T-helper 22 cell (primary cell): Measurements from ENCODE around the gene CYP4A11.
"Not testable (repeated sequence)": the region's sequence is repeated elsewhere in the genome, so short reads cannot be mapped to it uniquely, and the experiment has no call there.

Experiments
- DNase-seq: peaks from one replicate; pipeline ENCODE4 v3.0.0-alpha.2; 2020; ENCODE audit warnings: low read depth

Gene CYP4A11

DNA sequence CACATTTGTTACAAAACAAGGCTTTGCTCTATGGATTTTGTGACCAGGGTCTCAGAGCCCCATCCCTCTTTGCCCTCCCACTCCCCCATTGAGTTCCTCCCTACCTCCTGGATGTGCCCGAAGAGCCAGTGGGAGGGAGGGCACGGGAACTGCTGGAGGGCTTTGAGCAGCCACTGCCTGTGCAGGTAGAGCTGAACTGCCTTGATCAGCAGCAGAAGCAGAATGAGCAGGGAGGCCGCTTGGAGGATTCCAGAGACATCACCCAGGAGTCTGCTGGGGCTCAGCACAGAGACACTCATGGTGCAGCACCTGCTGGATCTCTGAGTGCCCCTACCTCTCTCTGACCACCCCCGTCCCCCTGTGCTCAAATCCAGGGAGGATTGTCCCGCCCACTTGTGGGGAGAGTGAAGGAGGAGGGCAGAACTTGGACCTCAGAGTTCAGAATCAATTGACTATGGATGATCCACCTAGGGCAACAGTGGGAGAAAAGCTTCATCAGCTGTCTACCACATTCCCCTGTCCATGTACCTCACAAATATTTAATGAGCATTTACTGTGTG is at the start of gene CYP4A11:
CYP4A11 (minus strand) TSS at position 342 of the 560 bp plus-strand sequence; CDS start at position 299, 43 bp downstream.
- DNase-seq, result no peak

DNA sequence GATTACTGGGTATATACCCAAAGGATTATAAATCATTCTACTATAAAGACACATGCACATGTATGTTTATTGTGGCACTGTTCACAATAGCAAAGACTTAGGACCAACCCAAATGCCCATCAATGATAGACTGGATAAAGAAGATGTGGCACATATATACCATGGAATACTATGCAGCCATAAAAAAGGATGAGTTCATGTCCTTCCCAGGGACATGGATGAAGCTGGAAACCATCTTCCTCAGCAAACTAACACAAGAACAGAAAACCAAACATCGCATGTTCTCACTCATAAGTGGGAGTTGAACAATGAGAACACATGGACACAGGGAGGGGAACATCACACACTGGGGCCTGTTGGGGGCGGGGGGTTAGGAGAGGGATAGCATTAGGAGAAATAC is 49.3 kb upstream of the CYP4A11 start:
- not testable (repeated sequence) for DNase-seq

DNA sequence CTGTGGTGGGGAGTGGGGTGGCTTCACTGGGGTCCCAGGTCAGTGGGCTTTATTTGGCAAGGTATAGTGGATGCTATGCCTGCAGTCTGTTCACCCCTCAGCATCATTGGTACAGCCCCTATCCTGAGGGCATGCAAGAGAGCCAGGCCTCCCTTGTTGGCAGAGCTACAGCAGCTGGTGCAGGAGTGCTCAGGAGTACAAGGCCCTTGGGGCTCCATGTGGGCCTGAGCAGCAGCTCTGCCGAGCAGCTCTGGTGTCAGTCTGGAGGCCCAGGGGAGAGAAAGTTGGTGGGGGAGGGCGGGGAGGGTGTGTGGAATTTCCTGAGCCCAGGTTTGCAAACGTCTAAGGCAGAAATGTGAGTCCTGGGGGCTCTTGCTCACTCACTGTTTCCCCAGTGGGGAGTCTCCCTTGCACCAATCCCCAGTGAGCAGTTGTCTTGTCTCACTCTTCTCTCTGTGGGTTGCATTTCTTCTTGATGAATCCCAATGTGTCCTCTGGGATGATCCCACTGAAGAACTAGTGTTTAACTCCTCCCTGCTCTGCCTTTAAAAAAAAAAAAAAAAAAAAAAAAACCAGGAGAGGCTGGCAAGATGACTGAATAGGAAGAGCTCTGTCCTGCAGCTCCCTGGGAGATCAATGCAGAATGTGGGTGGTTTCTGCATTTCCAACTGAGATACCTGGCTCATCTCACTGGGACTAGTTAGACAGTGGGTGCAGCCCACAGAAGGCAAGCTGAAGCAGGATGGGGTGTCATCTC is 42.7 kb upstream of the CYP4A11 start:
- no peak for DNase-seq

GRCh38 chr1:46983166-46983829 is 42.0 kb upstream of the CYP4A11 start:
- DNase-seq, result no peak

DNA sequence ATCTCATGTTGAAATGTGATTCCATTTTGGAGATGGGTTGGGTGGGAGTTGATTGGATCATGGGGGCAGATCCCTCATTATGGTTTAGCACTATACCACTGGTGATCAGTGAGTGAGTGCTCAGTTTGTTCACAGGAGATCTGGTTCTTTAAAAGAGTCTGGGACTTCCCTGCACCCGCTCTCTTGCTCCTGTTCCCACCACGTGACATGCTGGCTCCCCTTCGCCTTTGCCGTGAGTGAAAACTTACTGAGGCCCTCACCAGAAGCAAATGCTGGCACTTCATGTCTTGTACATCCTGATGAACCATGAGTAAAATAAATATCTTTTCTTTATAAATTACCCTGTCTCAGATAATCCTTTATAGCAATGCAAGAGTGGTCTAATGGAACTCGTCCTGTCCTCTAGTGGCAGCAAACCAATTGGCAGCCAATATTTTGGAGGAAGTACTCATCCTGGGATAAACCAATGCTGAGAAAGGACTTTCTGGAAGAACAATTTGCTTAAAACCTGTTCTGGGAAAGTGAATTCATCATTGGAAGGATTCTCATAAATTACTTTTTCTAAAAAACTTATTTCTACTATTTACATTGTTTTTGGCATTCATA is 27.8 kb upstream of the CYP4A11 start:
- DNase-seq, result no peak

GRCh38 chr1:46962272-46962671 is 21.0 kb upstream of the CYP4A11 start:
- DNase-seq, result not testable (repeated sequence)

DNA sequence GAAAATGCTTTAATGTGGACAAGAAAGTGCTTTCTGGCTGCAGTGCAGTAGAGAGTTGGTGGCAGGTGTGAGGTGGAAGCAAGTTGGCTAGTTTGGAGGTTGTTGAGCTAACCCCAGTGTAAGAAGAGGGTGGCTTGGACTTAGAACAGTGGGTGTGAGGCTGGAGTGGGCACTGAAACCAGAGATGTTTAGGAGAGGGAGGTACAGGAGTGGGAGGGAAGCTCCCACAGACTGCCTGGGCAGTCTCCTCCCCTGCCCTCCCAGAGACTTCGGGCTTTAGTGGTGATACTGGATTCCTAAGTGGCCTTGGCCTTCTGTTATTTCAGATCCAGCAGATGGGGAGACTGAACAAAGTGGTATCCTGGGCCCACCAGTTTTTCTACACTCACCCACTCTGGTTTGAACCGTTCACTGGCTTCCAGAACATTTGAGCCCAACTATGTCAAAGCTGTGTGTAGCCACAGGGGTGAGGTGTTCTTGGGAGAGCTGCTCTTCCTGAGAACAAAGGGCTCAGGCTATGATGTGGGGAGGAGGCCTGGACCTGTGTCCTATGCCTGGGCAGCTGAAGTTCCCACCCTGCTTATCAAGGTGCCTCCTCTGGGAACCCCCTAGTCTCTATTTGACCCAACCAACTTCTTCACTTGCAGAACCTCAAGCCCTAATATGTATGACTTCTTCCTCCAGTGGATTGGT is 19.9 kb upstream of the CYP4A11 start:
- DNase-seq, result no peak

DNA sequence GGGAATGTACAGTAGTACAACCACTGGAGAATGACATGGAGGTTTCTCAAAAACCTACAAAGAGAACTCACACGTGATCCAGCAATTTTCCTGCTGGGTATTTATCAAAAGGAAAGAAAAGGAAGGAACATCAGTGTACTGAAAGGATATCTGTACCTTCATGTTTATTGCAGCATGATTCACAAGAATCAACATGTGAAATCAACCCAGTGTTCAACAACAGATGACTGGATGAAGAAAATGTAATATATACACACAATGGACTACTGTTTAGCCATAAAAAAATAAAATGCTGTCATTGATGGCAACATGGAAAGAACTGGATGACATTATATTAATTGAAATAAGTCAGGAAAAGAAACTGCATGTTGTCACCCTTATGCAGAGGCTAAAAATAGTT is 19.0 kb upstream of the CYP4A11 start:
- no peak for DNase-seq

GRCh38 chr1:46955116-46955515 is 13.8 kb upstream of the CYP4A11 start:
- not testable (repeated sequence) for DNase-seq

- not testable (repeated sequence) for DNase-seq
Observed at GRCh38 chr1:46953847-46954246, 12.6 kb upstream of the CYP4A11 start.

- DNase-seq, result not testable (repeated sequence)
Observed at GRCh38 chr1:46949417-46949666, 8.1 kb upstream of the CYP4A11 start.

DNA sequence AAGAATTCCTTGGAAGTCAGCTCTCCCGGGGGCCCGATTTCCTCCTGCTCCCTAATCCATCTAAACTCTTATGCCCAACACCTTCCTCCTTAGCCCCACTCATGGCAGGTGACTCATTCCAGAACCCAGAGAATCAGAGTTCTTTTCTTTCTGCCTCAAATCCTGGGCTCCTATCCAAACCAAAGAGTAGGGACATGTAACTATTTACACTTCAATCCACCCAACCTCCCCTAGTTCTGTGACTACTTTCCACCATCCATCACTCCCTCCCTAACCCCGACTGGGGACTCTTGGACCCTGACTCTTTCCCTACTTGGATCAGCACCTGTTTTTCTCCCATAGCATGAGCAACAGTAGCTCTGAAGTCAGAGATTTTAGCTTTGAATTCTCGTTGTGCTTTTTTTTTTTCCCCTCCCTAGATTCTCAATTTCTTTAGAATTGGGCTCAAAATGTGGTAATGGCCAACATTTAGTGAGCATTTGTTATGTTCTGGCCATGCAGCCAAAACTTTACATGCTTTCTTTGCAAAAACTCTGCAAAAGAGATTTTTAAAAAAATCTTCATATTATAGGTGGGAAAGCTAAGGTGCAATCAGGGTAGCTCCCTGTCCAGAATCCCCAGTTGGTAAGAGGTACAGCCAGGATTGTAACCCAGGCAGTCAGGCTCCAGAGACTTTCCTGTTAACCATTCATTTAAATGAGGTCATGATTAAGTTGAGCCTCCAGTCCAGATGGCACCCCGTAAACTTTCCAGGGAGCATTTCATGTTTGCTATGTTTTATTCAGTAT is 7.5 kb upstream of the CYP4A11 start:
- DNase-seq, result no peak

- not testable (repeated sequence) for DNase-seq
Observed at GRCh38 chr1:46947706-46948105, 6.4 kb upstream of the CYP4A11 start.

GRCh38 chr1:46942086-46942485 is 810 bp upstream of the CYP4A11 start:
- no peak for DNase-seq

GRCh38 chr1:46940307-46940706 is 969 bp downstream of the CYP4A11 start:
- no peak for DNase-seq

DNA sequence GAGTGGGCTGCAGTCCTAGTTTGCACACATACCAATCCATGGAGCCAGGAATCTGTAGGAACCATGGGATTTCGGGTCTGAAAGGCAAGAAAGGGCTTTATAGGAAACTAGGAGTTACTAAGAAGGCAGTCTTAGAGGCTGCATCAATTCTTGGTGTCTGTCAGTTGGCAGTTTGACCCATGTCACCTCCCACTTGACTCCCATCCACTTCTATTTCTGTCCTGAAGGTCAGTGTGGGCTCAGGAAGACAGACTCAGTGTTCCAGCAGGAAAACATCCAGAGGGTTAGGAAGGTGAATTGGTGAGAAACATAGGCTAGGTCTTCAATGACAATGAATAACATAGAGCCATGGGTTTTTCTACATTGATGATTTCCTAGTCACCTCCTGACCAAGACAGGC is 4.0 kb downstream of the CYP4A11 start:
- no peak for DNase-seq

DNA sequence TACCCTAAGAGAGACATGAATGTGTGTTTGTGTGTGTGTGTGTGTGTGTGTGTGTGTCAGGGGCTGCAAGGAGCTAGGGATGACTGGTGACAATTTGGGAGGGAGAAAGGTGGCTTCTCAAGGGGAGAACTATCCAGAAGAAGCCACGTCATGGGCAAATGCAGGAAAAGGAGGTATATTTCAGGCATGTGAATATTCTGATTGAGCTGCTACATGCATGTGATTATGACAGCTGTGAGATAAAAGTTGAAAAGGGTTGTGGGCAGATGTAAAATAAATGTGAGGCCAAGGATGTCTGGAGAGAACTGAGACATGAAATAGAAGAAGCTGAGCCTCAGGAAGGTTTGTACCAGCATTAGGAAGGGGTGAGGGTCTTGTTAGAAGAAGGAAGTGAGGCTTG is 4.5 kb downstream of the CYP4A11 start:
- DNase-seq, result no peak

DNA sequence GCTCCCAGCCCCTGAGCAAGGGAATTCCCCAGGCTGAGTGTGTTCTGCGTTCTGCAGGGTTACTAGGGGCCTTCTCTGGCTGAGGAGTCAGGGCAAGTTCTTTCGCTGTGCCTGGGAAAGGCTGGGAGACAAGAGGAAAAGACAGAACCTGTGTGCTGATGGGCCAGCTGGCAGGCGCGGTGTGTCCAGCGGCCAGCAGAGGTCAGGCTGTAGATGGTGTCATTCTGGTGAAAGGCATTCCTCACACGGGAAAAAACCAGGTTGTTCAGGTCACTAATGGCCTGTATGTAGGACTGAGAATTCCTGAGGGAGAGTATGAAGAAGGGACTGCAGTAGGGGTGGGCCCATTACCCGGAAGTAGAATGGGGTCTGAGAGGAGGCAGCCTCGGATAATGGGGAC is 6.4 kb downstream of the CYP4A11 start:
- DNase-seq, result not testable (repeated sequence)

DNA sequence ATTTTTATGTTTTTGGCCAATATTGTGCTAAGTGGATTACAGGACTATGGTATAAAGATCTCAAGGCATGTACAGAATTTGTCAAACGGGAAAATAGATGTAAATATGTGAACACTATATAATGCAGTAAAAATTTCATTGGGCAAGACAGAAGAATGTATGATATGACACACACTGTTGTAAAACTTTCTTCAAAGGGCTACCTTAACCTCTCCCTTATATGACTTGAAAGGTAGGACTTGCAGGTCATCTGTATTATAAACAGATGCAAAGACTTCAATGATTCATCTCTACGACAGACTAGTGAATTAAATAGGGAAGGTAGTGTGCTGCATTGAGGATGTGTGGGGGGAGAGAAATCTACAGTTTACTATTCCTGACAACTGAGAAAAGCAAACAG is 9.3 kb downstream of the CYP4A11 start:
- DNase-seq, result not testable (repeated sequence)

- no peak for DNase-seq
Observed at GRCh38 chr1:46931151-46931550, 10.1 kb downstream of the CYP4A11 start.

GRCh38 chr1:46927249-46927835 is 13.9 kb downstream of the CYP4A11 start:
- no peak for DNase-seq
